Measurements from ENCODE around the gene MEGF6. TPM values are rescaled to one million over a fixed set of nuclear protein-coding genes. Genes with fewer than 3 reads are reported as not detected.

MEGF6 gene
- polyA plus RNA-seq, 1 donor (not counting 4 experiments of a cell fraction or from before 2014, with no cell fraction given) = 0.24 TPM

DNA sequence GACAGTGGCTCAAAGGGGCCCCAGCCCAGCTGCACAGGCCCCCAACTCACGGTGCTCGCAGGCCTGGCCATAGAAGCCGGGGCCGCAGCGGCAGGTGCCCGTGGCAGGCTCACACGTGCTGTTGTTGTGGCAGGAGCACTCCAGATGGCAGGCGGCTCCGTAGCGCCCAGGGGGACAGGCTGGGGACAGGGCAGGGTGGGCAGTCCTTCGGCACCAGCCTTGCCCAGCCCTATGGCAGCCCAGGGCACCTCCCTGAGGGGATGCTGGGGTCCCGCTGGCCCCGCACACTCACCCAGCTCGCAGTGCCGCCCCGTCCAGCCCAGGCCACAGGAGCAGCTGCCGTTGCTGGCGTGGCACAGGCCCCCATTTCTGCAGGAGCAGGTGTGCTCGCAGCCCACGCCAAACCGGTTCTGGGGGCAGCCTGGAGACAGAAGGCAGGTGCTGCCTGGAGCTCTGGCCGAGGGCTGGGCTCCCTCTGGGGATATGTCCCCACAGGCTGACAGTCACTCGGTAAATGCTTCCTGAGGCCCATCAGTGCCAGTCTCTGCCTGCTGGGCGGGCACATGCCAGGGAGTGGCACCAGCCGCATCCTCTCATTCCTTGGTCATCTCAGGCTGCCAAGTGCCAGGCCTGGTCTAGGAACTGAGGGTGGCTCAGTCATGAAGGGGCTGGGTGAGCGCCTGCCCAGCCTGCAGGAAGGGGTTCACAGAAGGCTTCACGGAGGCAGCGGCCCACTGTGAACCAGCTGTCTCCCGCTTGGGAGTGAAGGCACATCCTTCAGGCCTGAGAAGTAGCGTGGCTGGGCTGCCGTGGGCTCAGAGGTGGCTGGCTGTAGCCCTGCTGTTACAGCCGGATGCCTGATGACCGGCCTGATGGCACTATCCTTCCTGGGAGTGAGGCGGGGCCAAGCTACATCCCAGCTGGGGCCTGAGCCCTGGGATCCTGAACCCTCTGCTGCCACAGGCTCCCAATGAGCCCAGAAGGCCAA is 116.7 kb downstream of the MEGF6 start:
- H3K4me2 ChIP-seq (ENCODE audit: control insufficient read depth, extremely low read depth, insufficient read depth, low read depth, low read length) = no peak overlapping the region
- no peak overlapping the region for H3K27ac ChIP-seq (ENCODE audit: control insufficient read depth, insufficient read depth, low read length)
- no peaks in the 10 kb centered on the region for H3K9me1 ChIP-seq (ENCODE audit: control insufficient read depth, extremely low read depth, insufficient read depth, low read length)
- TF ChIP-seq EZH2 (IDR thresholded peaks at IDR 0.05; ENCODE audit: low read length) = no peak
- TF ChIP-seq, protein P1, sequence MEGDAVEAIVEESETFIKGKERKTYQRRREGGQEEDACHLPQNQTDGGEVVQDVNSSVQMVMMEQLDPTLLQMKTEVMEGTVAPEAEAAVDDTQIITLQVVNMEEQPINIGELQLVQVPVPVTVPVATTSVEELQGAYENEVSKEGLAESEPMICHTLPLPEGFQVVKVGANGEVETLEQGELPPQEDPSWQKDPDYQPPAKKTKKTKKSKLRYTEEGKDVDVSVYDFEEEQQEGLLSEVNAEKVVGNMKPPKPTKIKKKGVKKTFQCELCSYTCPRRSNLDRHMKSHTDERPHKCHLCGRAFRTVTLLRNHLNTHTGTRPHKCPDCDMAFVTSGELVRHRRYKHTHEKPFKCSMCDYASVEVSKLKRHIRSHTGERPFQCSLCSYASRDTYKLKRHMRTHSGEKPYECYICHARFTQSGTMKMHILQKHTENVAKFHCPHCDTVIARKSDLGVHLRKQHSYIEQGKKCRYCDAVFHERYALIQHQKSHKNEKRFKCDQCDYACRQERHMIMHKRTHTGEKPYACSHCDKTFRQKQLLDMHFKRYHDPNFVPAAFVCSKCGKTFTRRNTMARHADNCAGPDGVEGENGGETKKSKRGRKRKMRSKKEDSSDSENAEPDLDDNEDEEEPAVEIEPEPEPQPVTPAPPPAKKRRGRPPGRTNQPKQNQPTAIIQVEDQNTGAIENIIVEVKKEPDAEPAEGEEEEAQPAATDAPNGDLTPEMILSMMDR (optimal IDR thresholded peaks at IDR 0.05 in 1 of 3, IDR thresholded peaks at IDR 0.05 in 1 of 3, conservative IDR thresholded peaks at IDR 0.05 in 1 of 3; ENCODE audit: extremely low read depth in 1 of 3, insufficient read depth in 2 of 3, low read length in 3 of 3) = no peak
- H3K9ac ChIP-seq (ENCODE audit: control insufficient read depth, extremely low read depth, insufficient read depth, low read length) = no peak overlapping the region
- no peak for FAIRE-seq
- no peak for DNase-seq (ENCODE audit: low read depth, low spot score)
- H3K4me1 ChIP-seq (ENCODE audit: control insufficient read depth, extremely low read depth, insufficient read depth, low read length) = peaks cover 3% of the 10 kb centered on the region
- no peaks in the 10 kb centered on the region for H3K27me3 ChIP-seq (ENCODE audit: control insufficient read depth, extremely low read depth, insufficient read depth, low read length)
- no peak overlapping the region for H2AFZ ChIP-seq (ENCODE audit: control insufficient read depth, low read length)
- no peaks in the 10 kb centered on the region for H3K79me2 ChIP-seq (ENCODE audit: control insufficient read depth, insufficient read depth, low read length)
- H4K20me1 ChIP-seq (ENCODE audit: control insufficient read depth, extremely low read depth, insufficient read depth, low read length) = no peaks in the 10 kb centered on the region
- H3K9me3 ChIP-seq (ENCODE audit: control insufficient read depth, low read depth, low read length) = no peaks in the 10 kb centered on the region
- dilution Hi-C loops (cut with MboI; ENCODE audit: extremely low pct_ligation_motif_present, low sequenced_read_pairs) = no loop called here
- no peak overlapping the region for H3K4me3 ChIP-seq (ENCODE audit: control insufficient read depth in 2 of 3, extremely low read depth in 1 of 3, insufficient read depth in 2 of 3, low read depth in 1 of 3, low read length in 3 of 3)
- no peaks in the 10 kb centered on the region for H3K36me3 ChIP-seq (ENCODE audit: control insufficient read depth in 2 of 2, extremely low read depth in 1 of 2, insufficient read depth in 2 of 2, low read length in 2 of 2)

DNA sequence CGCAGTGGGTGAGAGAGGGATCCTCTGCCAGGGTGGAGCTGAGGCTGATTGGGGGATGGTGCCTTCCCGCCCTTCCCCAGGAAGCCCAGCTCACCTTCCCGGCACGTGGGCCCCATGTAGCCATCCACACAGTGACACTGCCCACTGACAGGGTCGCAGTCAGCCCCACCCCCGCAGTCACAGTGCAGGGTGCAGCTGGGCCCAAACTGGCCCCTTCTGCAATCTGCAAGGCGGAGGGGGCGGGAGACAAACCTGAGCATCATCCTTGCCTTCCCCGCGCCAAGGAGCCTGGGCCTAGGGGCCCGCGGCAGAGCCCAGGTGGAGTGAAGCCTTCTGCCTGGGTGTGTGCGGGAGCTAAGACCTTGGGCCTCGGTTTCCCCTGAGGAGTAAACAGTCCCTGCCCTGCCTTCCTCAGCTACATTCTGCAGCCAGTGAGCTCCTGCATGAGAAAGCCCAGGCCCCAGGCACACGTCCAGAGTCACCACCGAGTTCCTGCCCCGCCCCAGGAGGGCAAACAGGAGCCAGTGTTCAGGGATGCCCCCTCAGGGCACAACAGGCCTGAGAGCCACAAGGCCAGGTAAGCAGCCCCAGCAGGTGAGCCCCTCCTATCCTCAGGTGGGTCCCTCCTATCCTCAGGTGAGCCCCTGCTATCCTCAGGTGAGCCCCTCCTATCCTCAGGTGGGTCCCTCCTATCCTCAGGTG is 118.6 kb downstream of the MEGF6 start:
- no peak for DNase-seq (ENCODE audit: low read depth, low spot score)
- H3K4me3 ChIP-seq (ENCODE audit: control insufficient read depth in 2 of 3, extremely low read depth in 1 of 3, insufficient read depth in 2 of 3, low read depth in 1 of 3, low read length in 3 of 3) = no peak overlapping the region

More for the DNA sequence above, 118.6 kb downstream of the MEGF6 start:
- H2AFZ ChIP-seq (ENCODE audit: control insufficient read depth, low read length) = no peak overlapping the region
- H3K4me2 ChIP-seq (ENCODE audit: control insufficient read depth, extremely low read depth, insufficient read depth, low read depth, low read length) = no peak overlapping the region
- FAIRE-seq = no peak
- H3K79me2 ChIP-seq (ENCODE audit: control insufficient read depth, insufficient read depth, low read length) = no peaks in the 10 kb centered on the region
- H3K9ac ChIP-seq (ENCODE audit: control insufficient read depth, extremely low read depth, insufficient read depth, low read length) = no peak overlapping the region
- no peaks in the 10 kb centered on the region for H4K20me1 ChIP-seq (ENCODE audit: control insufficient read depth, extremely low read depth, insufficient read depth, low read length)
- H3K27me3 ChIP-seq (ENCODE audit: control insufficient read depth, extremely low read depth, insufficient read depth, low read length) = no peaks in the 10 kb centered on the region
- dilution Hi-C loops (cut with MboI; ENCODE audit: extremely low pct_ligation_motif_present, low sequenced_read_pairs) = no loop called here
- no peak for TF ChIP-seq EZH2 (IDR thresholded peaks at IDR 0.05; ENCODE audit: low read length)
- TF ChIP-seq, protein P1 (optimal IDR thresholded peaks at IDR 0.05 in 1 of 3, IDR thresholded peaks at IDR 0.05 in 1 of 3, conservative IDR thresholded peaks at IDR 0.05 in 1 of 3; ENCODE audit: extremely low read depth in 1 of 3, insufficient read depth in 2 of 3, low read length in 3 of 3) = no peak
- peaks cover 3% of the 10 kb centered on the region for H3K4me1 ChIP-seq (ENCODE audit: control insufficient read depth, extremely low read depth, insufficient read depth, low read length)
- no peak overlapping the region for H3K27ac ChIP-seq (ENCODE audit: control insufficient read depth, insufficient read depth, low read length)
- peaks cover 2% of the 10 kb centered on the region for H3K9me3 ChIP-seq (ENCODE audit: control insufficient read depth, low read depth, low read length)
- no peaks in the 10 kb centered on the region for H3K36me3 ChIP-seq (ENCODE audit: control insufficient read depth in 2 of 2, extremely low read depth in 1 of 2, insufficient read depth in 2 of 2, low read length in 2 of 2)
- no peaks in the 10 kb centered on the region for H3K9me1 ChIP-seq (ENCODE audit: control insufficient read depth, extremely low read depth, insufficient read depth, low read length)
